ENCODE results near the gene KCNB1. TPM values are rescaled to one million over a fixed set of nuclear protein-coding genes. Genes with fewer than 3 reads are reported as not detected.

Gene KCNB1
- total RNA-seq, 4 donors from 2014 or later, result 1.9 to 5.6 (median 2.3) TPM

DNA sequence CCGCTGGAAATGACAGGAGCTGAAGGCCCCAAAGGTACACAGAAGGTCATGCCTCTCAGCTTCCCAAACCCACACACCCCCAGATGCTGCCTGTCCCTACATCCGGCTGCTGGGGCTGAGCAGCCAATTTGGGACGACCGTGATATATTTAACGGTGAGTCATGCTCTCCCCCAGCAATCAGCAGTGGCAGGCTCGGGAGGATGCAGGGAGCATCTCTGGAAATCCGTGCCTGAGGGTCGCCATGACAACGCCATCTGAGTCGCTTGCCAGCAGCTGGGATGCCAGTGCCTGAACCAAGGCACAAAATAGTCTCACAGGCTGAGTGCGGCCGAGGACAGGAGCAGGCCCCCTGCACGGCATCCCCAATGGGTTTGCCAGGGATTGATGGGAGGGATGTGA is 57.9 kb downstream of the KCNB1 start:
- TF ChIP-seq, protein P1, sequence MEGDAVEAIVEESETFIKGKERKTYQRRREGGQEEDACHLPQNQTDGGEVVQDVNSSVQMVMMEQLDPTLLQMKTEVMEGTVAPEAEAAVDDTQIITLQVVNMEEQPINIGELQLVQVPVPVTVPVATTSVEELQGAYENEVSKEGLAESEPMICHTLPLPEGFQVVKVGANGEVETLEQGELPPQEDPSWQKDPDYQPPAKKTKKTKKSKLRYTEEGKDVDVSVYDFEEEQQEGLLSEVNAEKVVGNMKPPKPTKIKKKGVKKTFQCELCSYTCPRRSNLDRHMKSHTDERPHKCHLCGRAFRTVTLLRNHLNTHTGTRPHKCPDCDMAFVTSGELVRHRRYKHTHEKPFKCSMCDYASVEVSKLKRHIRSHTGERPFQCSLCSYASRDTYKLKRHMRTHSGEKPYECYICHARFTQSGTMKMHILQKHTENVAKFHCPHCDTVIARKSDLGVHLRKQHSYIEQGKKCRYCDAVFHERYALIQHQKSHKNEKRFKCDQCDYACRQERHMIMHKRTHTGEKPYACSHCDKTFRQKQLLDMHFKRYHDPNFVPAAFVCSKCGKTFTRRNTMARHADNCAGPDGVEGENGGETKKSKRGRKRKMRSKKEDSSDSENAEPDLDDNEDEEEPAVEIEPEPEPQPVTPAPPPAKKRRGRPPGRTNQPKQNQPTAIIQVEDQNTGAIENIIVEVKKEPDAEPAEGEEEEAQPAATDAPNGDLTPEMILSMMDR (IDR thresholded peaks at IDR 0.05), result no peak
- TF ChIP-seq EP300 (IDR thresholded peaks at IDR 0.05; ENCODE audit: low read depth) (no peak), POLR2AphosphoS5 (IDR thresholded peaks at IDR 0.05) (no peak), POLR2A (IDR thresholded peaks at IDR 0.05) (no peak)
- no peak overlapping the region for H3K4me3 ChIP-seq
- intact Hi-C loops (cut with DNase I; ENCODE audit: low total_unique reads), result no loop called here
- H3K27me3 ChIP-seq, result peaks cover 3% of the 10 kb centered on the region
- in situ Hi-C loops (cut with MboI; ENCODE audit: low pct_ligation_motif_present in 1 of 4, low pct_unique_long_range_greater_than_20kb in 1 of 4, low sequenced_read_pairs in 3 of 4), result no loop called here
- no peaks in the 10 kb centered on the region for H3K36me3 ChIP-seq
- H3K4me1 ChIP-seq, result peaks cover 14 to 27% (median 19%) of the 10 kb centered on the region in 4 donors
- no peak overlapping the region for H3K27ac ChIP-seq
- H3K9me3 ChIP-seq, result no peaks in the 10 kb centered on the region
- no peak for DNase-seq
- 67% methylated on average over 13 of the region's 13 CpGs; no CpG with 5 or more reads in 1 of the 2 donors for WGBS, 2 donors (ENCODE audit: low coverage in 1 of 2)

DNA sequence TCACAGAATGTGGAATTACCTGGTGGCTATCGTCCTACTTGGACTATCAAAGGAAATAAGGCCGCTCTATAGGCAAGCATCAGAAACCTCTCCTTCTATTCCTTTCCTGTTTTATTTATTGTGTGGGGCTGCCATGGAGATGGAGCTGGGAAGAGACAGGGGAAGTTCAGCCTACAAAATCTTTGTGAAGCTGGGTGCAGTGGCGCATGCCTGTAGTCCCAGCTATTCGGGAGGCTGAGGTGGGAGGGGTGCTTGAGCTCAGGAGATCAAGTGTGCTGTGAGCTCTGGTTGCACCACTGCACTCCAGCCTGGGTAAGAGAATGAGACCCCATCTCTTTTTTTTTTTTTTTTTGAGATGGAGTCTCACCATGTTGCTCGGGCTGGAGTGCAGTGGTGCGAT is 60.3 kb downstream of the KCNB1 start:
- intact Hi-C loops (cut with DNase I; ENCODE audit: low total_unique reads) (no loop called here), in situ Hi-C loops (cut with MboI; ENCODE audit: low pct_ligation_motif_present in 1 of 4, low pct_unique_long_range_greater_than_20kb in 1 of 4, low sequenced_read_pairs in 3 of 4) (no loop called here)
- Histone ChIP-seq H3K27me3 (peaks cover 3% of the 10 kb centered on the region), H3K36me3 (no peaks in the 10 kb centered on the region), H3K4me1 (peaks cover 18 to 32% (median 24%) of the 10 kb centered on the region in 4 donors), H3K4me3 (no peak overlapping the region), H3K9me3 (no peaks in the 10 kb centered on the region), H3K27ac (peak overlapping the region; percentile 80 to 88 (median 84))
- no peak for DNase-seq
- TF ChIP-seq, protein P1 (IDR thresholded peaks at IDR 0.05), result no peak
- TF ChIP-seq POLR2A (IDR thresholded peaks at IDR 0.05) (no peak), POLR2AphosphoS5 (IDR thresholded peaks at IDR 0.05) (no peak), EP300 (IDR thresholded peaks at IDR 0.05; ENCODE audit: low read depth) (no peak)
- WGBS, 2 donors (ENCODE audit: low coverage in 1 of 2), result 86 to 100% methylated on average over 1 to 6 of the region's 6 CpGs

GRCh38 chr20:49420811-49421295 is 61.6 kb downstream of the KCNB1 start:
- H3K4me3 ChIP-seq, result no peak overlapping the region
- peak overlapping the region; percentile 80 to 88 (median 84) for H3K27ac ChIP-seq
- in situ Hi-C loops (cut with MboI; ENCODE audit: low pct_ligation_motif_present in 1 of 4, low pct_unique_long_range_greater_than_20kb in 1 of 4, low sequenced_read_pairs in 3 of 4) (no loop called here), intact Hi-C loops (cut with DNase I; ENCODE audit: low total_unique reads) (no loop called here)
- H3K4me1 ChIP-seq, result peaks cover 18 to 32% (median 26%) of the 10 kb centered on the region in 4 donors
- no peaks in the 10 kb centered on the region for H3K9me3 ChIP-seq
- H3K27me3 ChIP-seq, result peaks cover 3% of the 10 kb centered on the region
- H3K36me3 ChIP-seq, result no peaks in the 10 kb centered on the region
- DNase-seq, result peak; percentile 33
- TF ChIP-seq, protein P1 (IDR thresholded peaks at IDR 0.05), result no peak
- TF ChIP-seq POLR2AphosphoS5 (IDR thresholded peaks at IDR 0.05) (peak; percentile 41 to 79 (median 70)), POLR2A (IDR thresholded peaks at IDR 0.05) (no peak), EP300 (IDR thresholded peaks at IDR 0.05; ENCODE audit: low read depth) (peak; percentile 88)
- 49 to 50% methylated on average over 1 to 6 of the region's 6 CpGs for WGBS, 2 donors (ENCODE audit: low coverage in 1 of 2)

GRCh38 chr20:49420292-49420691 is 62.2 kb downstream of the KCNB1 start:
- Histone ChIP-seq H3K9me3 (no peaks in the 10 kb centered on the region), H3K27ac (peak overlapping the region; percentile 80 to 88 (median 84)), H3K27me3 (peaks cover 3% of the 10 kb centered on the region), H3K36me3 (no peaks in the 10 kb centered on the region), H3K4me1 (peaks cover 18 to 32% (median 26%) of the 10 kb centered on the region in 4 donors), H3K4me3 (no peak overlapping the region)
- 42% methylated on average over 1 of the region's 1 CpG; no CpG with 5 or more reads in 1 of the 2 donors for WGBS, 2 donors (ENCODE audit: low coverage in 1 of 2)
- DNase-seq, result peak; percentile 56
- intact Hi-C loops (cut with DNase I; ENCODE audit: low total_unique reads), result no loop called here
- in situ Hi-C loops (cut with MboI; ENCODE audit: low pct_ligation_motif_present in 1 of 4, low pct_unique_long_range_greater_than_20kb in 1 of 4, low sequenced_read_pairs in 3 of 4), result no loop called here
- no peak for TF ChIP-seq POLR2A (IDR thresholded peaks at IDR 0.05)
- TF ChIP-seq POLR2AphosphoS5 (IDR thresholded peaks at IDR 0.05), result peak; percentile 11 to 67 (median 34)
- TF ChIP-seq EP300 (IDR thresholded peaks at IDR 0.05; ENCODE audit: low read depth), result peak; percentile 13
- TF ChIP-seq, protein P1 (IDR thresholded peaks at IDR 0.05), result no peak

Measured in transverse colon (tissue), 4 donors.